Right forelimb (tissue), 1 donor: Measurements from ENCODE around the gene PIP4K2A.

Source experiments
- DNase-seq: peaks from one replicate; pipeline ENCODE4 v3.0.0-alpha.2; 2018

PIP4K2A gene

DNA sequence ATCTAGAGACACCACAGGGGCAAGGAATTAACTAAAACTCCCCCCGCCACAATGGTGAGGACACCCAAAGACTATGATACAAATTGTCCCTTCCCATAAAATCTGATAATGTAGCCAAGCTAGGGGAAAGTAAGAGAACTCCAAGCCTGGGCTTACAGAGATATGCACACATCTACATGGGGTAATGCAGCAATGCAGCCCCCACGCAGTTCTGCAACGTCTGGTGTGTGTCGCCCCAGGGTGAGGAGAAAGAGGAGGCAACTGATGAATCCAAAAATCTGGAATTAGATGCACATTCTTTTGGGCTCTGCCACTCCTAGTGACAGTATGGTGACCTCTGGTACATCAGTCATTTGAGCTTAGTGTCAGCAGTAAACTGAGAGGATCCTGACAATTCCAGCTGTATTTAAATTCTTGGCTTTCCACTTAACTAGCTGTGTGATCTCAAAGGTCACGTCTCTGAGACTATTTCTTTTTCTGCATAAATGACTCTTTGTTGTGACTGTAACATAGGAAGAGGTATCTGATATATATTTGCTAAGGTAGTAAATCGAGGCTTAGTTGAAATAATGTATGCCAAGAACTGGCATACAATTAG is 51.5 kb downstream of the PIP4K2A start:
- no peak for DNase-seq

DNA sequence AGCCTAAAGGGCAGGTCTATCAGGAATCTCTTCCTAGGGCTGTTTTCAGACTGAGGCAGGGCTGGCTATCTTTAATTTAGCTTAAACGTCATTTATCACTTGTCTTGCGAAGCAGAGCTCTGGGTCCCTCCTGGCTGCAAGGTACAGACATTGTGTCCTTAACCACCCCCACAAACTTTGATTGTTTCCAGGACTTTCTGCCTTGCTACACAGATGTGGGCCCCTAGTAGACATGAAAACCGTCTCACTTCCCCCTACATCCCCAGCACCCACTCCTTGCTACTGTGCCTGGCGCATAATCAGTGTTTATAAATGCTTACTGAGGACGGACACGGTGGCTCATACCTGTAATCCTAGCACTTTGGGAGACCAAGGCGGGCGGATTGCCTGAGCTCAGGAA is 54.5 kb downstream of the PIP4K2A start:
- no peak for DNase-seq

DNA sequence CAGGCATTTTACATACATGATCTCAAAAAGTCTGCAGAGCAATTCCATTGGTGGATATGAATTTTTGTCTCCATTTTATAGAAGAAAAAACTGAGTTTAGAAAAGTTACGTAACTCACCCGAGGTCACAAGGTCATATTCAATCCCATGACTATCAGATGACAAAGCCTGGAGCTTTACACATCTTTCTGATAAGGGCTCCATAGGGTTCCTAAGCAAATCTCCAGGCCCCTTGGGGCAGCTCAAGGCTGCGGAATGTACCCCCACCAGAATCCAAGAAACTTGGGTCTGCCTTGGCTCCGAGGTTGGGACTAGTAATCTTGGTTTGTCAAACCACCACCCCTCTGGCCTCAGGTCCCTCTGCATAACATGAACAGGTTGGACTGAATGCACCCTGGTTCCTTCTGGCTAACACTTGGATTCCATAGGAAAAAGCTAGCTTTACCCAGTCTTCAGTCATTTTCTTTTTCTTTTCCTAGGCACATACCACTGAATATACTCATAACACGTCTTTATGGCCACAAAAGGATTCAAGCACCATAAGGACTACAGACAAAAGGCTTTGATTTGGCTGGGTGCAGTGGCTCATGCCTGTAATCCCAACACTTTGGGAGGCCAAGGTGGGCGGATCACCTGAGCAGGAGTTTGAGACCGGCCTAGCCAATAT is 55.5 kb downstream of the PIP4K2A start:
- no peak for DNase-seq

DNA sequence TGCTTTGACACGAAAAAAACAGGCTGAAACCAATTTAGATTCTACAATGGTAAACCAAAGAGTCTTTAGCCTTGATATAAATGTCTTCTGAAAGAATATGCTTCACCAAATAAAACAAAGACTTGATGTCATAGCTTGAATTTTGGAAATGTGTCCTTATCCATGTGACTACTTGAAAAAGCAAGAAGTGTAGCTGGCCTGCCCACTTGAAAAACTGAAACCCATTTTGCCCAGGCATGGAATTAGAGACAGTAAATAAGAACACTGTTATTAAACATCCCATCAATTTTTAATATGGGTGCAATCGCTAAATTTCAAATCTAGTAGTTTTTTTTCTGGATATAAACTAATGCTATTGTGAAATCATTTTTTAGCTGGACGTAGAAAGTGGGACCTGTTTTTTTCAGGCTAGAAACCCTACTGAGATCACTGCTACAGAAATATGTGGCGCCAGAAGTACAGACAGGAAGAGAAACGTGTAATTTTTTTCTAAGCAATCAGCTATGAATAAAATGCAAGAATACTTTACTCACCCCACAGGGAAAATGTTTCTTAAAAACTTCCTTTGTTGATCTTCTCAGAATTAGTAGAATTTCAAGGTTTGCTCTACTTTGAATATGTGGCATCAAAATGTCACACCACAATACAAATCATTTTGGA is 56.7 kb downstream of the PIP4K2A start:
- DNase-seq = no peak

DNA sequence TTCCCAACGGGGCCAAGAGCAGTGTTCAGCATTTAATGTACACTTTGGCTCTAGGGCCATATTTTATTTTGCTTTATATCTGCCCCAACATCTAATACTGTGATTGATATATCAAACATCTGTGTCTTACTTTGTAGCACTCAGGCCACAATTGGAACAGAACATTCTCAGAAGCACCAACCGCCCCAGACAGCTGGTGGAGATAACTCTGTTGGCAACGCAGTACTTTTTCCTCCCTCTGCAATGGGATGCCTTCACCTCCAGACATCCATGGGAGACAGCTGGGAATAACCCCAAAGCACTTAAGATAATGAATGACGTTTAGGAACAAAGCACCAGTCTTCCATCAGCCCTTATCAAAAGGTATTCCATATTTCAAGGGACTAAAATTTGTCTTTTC is 57.4 kb downstream of the PIP4K2A start:
- DNase-seq = no peak

DNA sequence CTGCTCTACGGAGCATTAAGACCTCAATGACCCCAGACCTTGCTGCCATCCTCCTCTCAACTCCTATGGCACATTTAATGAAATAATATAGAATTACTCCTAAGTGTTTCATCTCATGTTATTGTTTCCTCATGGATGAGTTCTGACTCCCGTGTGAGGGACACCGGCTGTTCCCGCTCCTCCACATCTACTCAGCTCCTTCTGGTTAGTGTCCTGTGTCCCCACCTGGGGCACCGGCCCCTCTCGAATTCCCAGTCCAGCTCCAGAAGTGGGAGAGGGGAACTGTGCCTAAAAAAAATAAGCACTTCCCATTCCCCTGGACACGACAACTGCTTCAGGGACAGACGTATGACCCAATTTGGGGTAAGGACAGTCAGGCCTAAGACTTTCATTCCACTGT is 58.3 kb downstream of the PIP4K2A start:
- DNase-seq = no peak

DNA sequence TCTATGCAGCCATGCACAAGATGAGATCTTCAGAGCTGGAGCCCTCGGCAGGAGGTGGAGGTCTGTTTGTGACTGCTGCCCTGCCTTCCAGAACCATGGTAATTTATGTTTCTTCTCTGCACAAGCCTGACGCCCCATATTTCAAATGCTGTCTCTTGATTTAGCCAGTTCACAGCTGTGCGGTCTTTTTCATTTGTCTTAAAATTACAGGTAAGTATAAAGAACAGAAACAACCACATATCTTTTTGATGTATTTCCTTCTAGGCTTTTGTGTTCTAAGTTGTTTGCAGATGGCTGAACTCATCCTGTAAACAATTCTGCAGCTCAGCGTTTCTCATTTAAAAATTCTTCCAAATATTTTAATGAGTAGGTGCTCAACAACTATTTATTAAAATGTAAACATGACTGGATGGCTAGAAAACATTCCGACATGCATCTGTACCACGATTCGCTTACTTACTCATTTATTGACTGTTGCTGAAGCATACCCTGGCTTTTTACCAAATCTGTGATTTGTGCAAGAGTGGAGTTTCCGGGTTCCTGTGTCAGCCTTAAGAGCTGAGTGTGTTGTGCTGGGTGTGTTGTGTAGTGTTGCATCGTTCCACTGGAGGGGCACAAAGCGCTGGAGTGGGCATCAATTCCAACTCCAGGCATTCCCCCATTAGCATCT is 58.9 kb downstream of the PIP4K2A start:
- DNase-seq = no peak

DNA sequence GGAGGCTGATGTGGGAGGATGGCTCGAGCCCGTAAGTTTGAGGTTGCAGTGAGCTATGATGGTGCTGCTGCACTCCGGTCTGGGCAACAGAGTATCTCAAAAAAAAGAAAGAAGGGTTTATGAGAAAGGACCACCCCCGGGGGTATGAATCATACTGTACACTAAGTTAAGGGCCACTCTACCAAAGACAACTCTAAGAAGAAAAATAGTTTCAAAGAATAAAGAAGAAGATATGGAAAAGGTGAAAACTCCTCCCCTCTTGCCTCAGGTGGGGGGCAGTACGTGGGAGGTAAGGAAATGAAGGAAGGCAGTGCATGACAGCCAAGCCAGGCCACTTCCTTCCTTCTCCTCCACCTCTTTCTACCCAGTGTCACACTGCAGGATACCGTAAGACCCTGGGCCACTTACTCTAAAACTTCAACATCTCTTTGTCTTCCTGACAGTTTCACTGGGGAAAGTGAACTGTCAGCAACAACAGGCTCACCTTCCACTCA is 61.3 kb downstream of the PIP4K2A start:
- no peak for DNase-seq

DNA sequence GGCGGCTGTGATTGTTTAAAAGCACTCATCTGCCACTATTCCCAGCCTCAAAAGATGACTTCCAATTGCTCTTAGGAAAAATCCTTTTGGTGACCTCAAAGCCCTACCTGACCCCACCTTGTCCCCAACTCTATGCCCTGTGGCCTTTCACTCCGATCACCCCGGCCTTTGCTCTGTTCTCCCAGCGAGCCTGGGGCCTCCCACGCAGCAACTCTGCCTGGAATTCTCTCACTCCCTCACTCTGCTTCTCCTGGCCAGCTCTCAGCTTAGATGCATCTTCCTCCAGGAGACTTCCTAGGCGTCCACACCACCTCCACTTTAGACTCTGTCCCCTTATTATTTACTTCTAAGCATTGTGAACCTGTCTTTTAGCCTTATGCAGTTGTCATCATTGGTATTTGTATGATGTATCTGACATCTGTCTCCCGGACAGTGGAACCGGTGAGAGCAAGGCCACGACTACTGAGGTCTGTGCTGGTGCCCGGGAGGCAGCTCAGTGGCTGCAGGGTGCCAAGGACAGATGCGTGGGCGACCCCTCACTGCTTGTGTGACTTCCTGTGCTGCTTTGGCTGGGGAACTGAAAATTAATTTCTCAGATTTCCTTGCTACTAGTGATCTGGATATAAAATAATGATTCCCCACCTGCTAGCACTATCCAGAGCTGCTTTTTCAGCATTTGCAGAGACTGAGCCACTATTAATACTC is 63.0 kb downstream of the PIP4K2A start:
- DNase-seq = no peak

DNA sequence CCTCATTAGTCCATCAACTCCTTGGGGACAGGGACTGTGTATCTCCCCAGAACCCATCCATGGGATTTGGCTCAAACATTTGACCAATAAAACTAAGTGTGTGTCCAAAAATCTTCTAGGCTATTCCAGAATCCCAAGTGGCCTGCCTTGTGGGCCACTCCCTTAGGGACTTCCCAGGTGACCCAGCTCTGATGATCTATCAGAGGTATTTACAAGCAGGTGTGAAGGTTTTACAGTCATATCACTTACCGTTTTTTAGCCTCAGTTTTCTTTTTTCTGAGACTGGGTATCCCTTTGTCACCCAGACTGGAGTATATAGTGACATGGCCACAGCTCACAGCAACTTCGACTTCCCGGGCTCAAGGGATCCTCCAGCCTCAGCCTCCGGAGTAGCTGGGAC is 64.4 kb downstream of the PIP4K2A start:
- DNase-seq = no peak

DNA sequence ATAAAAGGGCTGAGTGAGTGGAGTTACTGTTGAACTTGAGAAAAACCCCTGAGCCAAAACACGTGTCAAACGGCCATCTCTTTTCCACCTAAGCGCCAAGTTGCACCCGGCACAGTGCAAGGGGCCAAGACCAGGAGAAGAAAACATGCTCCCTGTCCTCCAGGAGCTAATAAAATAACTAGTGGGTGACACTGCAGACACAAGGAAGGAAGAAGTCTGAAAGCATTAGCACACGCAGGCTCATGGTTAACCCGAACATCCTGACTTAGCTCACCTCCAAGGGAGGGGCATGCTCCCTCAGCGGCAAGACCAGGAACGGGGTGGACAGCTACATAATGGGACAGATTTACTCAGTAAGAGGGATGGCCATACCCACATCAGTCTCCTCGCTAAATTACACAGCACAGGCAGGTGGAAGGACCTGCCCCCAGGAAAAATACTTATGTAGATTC is 65.0 kb downstream of the PIP4K2A start:
- DNase-seq = no peak

DNA sequence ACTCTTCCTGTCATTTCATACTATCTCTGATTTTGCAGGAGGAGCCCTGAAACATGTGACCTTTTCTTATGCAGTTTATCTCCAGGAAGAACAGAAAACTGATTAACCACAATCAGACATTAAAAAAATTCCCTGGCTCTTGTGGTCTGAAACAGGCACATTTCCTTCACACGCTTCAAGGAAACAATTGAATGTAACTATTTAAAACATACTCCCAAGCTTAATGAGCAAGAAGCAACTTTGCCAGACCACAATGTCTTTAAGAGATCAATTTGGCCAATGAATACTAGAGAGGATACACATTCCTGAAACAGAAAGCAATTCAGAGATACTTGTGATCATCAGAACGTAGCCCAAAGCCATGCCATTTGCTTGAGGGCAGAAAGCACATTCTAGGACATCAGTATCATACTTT is 65.8 kb downstream of the PIP4K2A start:
- no peak for DNase-seq

DNA sequence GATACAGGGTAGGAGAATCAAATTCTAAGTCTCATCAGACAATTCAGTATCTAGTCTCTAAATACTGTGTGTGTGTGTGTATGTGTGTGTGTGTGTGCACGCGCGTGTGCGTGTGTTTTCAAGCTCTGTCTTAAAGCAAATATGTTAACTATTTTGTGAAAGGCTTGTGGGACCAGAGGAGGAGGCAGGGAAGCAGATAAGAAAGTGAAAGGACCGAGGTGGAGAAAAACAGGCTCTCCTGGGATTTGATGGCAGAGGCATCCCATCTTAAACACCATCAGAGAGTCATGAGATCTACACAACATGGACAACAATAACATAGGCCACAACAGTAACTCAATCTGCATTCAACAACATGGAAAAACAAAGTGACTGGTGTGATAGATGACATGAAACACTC is 67.1 kb downstream of the PIP4K2A start:
- DNase-seq = no peak

DNA sequence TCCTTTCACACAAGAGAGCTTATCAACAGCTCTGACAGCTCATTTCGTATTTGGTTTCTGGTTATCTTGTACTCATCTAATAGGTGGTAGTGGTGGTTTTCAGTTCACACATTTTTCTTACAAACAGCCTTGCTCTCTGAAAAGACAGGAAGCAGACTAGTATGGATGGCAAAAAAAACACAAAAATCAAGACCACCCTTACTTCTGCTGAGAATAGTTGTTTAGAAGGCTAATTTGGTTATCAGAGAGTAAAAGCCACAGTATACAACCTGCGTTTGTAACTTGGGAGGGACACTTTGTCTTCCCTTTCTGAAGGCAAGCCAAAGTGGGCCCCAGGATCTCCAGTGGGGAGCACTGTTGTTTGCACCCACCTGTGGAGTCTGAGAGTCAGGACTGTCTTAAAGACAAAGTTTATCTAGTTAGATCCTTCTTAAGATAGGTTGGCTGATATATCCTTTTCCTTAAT is 68.0 kb downstream of the PIP4K2A start:
- no peak for DNase-seq

DNA sequence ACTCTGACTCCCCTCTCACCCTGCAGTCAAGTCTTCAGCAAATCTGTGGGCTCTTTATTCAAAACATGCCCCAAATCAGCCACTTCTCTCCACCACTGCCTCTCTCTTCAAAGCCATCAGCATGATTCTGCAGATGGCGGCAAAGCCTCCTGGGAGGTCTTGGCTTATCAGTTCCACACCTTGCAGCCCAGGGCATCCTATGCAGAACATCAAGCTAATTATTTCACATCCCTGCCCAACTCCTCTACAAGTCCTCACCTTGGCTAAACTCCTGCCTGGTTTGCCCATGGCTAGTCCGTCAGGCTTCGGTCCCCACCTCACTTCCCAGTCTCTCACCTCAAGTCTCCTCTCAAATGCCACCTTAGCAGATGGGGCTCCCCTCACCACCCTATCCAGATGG is 70.2 kb downstream of the PIP4K2A start:
- DNase-seq = no peak

DNA sequence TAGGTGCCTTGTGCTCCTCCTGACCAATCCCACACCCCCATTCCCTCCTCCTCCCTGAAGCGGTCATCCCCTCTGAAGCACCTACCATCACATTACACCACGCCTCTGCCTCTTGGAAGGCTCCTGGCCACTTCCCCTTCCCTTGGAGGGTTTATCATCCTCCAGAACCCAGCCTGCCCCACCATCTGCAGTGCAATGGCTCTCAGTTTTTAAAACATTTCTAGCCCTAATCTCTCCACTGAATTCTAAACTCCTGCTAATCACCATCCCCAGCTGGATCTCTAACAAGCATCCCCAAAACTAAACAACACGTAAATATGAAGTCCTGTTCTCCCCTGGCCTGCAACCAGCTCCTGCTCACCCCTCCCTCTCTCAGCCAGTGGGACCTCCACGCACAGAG is 70.6 kb downstream of the PIP4K2A start:
- no peak for DNase-seq

DNA sequence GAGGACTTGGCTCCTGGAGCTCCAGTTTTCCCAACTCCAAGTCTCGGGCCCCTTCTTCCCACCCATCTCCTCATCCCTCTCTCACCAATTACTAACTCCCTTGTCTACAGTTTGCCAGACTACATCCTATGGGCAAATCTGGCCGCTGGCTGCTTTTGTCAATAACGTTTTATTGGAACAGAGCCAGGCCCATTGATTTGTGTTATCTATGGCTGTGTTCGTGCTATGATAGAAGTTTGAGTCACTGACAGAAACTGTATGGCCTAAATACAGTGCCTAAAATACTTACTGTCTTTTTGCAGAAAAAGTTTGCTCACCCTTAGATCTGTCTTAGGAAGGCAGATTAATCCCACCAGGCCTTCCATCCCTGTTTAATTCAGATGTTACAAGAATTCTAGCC is 71.3 kb downstream of the PIP4K2A start:
- no peak for DNase-seq

DNA sequence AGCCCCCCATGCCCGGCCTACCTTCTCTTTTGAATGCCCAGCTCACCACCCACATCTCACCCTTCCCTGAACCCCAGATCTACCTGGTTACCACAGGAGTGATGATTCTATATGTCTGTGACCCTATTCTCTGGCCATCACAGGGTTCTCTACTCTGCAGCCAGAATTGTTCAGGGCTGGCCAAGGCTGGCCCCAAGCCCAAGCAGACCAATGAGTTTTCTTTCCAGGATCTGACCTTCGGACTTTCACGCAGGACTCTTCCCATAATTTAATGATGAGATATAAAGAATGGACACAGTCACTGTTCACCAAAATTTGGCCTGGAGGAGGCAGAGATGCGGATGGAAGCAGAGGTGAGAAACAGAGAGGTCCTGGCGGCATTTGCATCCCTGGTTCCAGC is 72.6 kb downstream of the PIP4K2A start:
- no peak for DNase-seq

DNA sequence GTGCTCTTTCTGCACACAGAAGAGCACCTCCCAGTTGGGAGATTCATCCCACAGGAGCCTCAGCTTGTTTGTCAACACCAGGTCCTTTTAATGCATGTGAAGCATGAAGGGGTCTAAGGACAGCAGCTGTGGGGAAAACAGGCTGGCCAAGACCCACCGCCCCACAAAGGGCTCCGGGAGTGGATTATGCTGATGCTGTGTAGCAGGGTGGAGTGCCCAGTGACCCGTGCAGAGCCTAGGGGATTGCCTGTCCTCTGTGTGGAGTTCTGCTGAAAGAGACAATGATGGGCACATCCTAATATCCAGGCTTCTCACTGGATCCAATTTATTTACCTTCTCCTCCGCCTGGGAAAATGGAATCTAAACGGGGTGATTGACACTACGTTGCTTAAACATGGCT is 74.0 kb downstream of the PIP4K2A start:
- no peak for DNase-seq

DNA sequence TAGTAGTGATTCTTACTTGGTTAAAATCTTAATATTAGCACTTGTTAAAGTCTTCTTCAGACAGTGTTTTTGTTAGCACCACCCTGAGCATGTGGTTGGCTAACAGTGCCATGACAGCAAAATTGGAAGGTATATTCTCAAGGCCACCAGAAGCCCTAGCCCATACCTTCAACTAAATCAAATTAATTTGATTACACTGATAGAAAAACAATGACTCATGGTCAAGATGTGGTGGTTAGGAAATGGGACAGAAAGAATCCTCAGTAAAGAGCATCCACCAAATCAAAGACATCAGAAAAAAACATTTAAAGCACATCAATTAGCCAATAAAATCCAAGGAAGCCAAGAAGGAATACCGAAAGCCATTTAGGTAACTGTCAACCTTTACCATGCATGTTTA is 75.5 kb downstream of the PIP4K2A start:
- no peak for DNase-seq

DNA sequence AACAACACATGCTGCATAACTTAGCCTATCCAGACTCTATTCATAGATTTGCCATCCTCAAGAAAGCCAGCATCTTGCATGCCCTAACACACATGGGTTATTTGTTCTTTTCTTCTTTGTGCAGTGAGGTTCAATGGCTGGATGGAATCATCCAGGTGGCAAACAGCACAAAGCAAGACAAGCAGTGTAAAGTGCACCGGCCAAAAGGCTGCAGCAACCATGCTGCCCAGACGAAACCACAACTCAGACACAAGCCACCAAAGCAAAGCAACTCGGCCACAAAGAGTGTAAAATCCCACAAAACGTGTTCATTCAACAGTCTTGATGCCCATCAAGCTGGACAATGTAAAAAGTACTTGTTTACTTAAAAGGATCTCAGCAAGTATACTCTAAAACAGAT is 76.9 kb downstream of the PIP4K2A start:
- no peak for DNase-seq

DNA sequence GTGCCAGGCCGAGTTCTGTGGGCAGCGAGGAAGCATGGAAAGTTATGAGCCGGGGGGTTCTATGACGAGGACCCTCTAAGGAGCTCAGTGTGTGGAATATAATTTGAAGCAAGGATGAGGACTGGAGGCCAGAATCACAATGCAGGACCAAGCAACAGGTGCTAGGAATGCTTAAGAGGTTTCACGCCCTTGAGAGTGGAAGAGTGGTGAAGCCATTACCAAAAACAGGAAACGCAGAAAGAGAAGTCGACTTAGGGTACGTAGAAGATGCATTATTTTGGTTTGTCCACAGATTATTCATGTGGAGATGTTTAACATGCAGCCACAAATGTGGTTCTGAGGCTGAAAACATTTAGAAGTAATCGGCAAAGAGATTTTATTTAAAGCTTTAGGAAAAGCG is 78.7 kb downstream of the PIP4K2A start:
- no peak for DNase-seq
